Neural cell (in vitro differentiated cells): ENCODE data around the gene ELK3. TPM values are rescaled to one million over a fixed set of nuclear protein-coding genes. Genes with fewer than 3 reads are reported as not detected.

ENCODE experiments used
- H2AFZ ChIP-seq: fragments of 200-600, 300-800 bp; sonication (generic), shearing (Covaris generic); 2 replicates; pipeline ENCODE4 v1.6.0; 2014; ENCODE audit warnings: low read depth, mild to moderate bottlenecking, antibody characterized with exemption, low read length, moderate library complexity
- H3F3A ChIP-seq: fragments of 200-600 bp; shearing (Covaris generic); 2 replicates; pipeline ENCODE4 v1.6.1; 2016; ENCODE audit warnings: mild to moderate bottlenecking, moderate library complexity, mixed read lengths, antibody characterized with exemption, low read length; ENCODE audit not compliant: insufficient read depth, poor library complexity, severe bottlenecking
- H3K27ac ChIP-seq: fragments of 200-600, 300-800 bp; sonication (generic), shearing (Covaris generic); 2 replicates; pipeline ENCODE4 v1.5.1; 2014; ENCODE audit warnings: mild to moderate bottlenecking, low read length, moderate library complexity
- H3K27me3 ChIP-seq: fragments of 300-800, 200-600 bp; sonication (generic), shearing (Covaris generic); 2 replicates; pipeline ENCODE4 v1.6.0; 2014; ENCODE audit warnings: mild to moderate bottlenecking, low read depth, low read length, moderate library complexity; ENCODE audit not compliant: insufficient read depth
- H3K36me3 ChIP-seq: fragments of 300-800, 200-600 bp; sonication (generic), shearing (Covaris generic); 2 replicates; pipeline ENCODE4 v1.5.1; 2014; ENCODE audit warnings: mild to moderate bottlenecking, antibody characterized with exemption, low read length, moderate library complexity; ENCODE audit not compliant: insufficient read depth
- H3K4me2 ChIP-seq: fragments of 300-800, 200-600 bp; sonication (generic), shearing (Covaris generic); 2 replicates; pipeline ENCODE4 v1.6.0; 2014; ENCODE audit warnings: mild to moderate bottlenecking, low read length
- H3K4me3 ChIP-seq: fragments of 300-800, 200-600 bp; sonication (generic), shearing (Covaris generic); 2 replicates; pipeline ENCODE4 v1.5.1; 2014; ENCODE audit warnings: mild to moderate bottlenecking, low read length, moderate library complexity
- H3K79me2 ChIP-seq: fragments of 200-600 bp; shearing (Covaris generic); replicated peaks from 2 replicates; pipeline ENCODE4 v1.6.0; 2014; ENCODE audit warnings: mild to moderate bottlenecking, low read length, moderate library complexity; ENCODE audit not compliant: insufficient read depth
- H3K9ac ChIP-seq: fragments of 300-800, 200-600 bp; sonication (generic), shearing (Covaris generic); 2 replicates; pipeline ENCODE4 v1.6.1; 2016; ENCODE audit warnings: mild to moderate bottlenecking, low read length, mixed read lengths
- H3K9me2 ChIP-seq: fragments of 200-600 bp; shearing (Covaris generic); 2 replicates; pipeline ENCODE4 v1.6.1; 2016; ENCODE audit warnings: mild to moderate bottlenecking, low read length, mixed read lengths; ENCODE audit not compliant: insufficient read depth
- H3K9me3 ChIP-seq: fragments of 200-600, 300-800 bp; sonication (generic), shearing (Covaris generic); 2 replicates; pipeline ENCODE4 v1.6.1; 2016; ENCODE audit warnings: mild to moderate bottlenecking, mixed run types, low read length, moderate library complexity, mixed read lengths
- H4K20me1 ChIP-seq: fragments of 200-600 bp; shearing (Covaris generic); 2 replicates; pipeline ENCODE4 v1.6.1; 2016; ENCODE audit warnings: mild to moderate bottlenecking, mixed run types; ENCODE audit not compliant: insufficient read depth
- EP300 ChIP-seq: fragments of 450-650 bp; conservative IDR thresholded peaks from 2 replicates; pipeline ENCODE4 v1.6.1; 2014; ENCODE audit warnings: antibody characterized with exemption, mild to moderate bottlenecking, moderate library complexity; ENCODE audit not compliant: poor library complexity, severe bottlenecking
- EZH2 ChIP-seq: fragments of 200-600, 300-800 bp; shearing (Covaris generic), sonication (generic); IDR thresholded peaks from 2 replicates; pipeline ENCODE4 v1.6.1; 2014; ENCODE audit warnings: antibody characterized with exemption, low read length, borderline replicate concordance, mild to moderate bottlenecking; ENCODE audit not compliant: insufficient read depth, poor library complexity, severe bottlenecking
- MXI1 ChIP-seq: fragments of 450-650 bp; conservative IDR thresholded peaks from 2 replicates; pipeline ENCODE4 v1.6.1; 2014; ENCODE audit warnings: antibody characterized with exemption, mild to moderate bottlenecking; ENCODE audit not compliant: poor library complexity, severe bottlenecking
- POLR2AphosphoS5 ChIP-seq: IDR thresholded peaks from 2 replicates; pipeline ENCODE4 v1.6.1; 2012
- RAD21 ChIP-seq: fragments of 450-650 bp; conservative IDR thresholded peaks from 2 replicates; pipeline ENCODE4 v1.6.1; 2014; ENCODE audit warnings: antibody characterized with exemption, mild to moderate bottlenecking, moderate library complexity
- REST ChIP-seq: IDR thresholded peaks from 2 replicates; pipeline ENCODE4 v1.6.1; 2012; ENCODE audit warnings: borderline replicate concordance
- SMC3 ChIP-seq: fragments of 450-650 bp; conservative IDR thresholded peaks from 2 replicates; pipeline ENCODE4 v1.6.1; 2014; ENCODE audit warnings: antibody characterized with exemption, mild to moderate bottlenecking, moderate library complexity; ENCODE audit not compliant: poor library complexity
- TAF1 ChIP-seq: IDR thresholded peaks from 2 replicates; pipeline ENCODE4 v1.6.1; 2012; ENCODE audit warnings: low read depth
- polyA plus RNA-seq: library from polyadenylated mRNA; depleted of rRNA; stranded (reverse); fragments of >200 nt; gene quantifications from 2 replicates; pipeline ENCODE4 v1.2.3, GENCODE V29; 2014
- TF ChIP-seq, protein P1 (sequence below): fragments of 450-650 bp; IDR thresholded peaks from 2 replicates; pipeline ENCODE4 v1.5.1; 2014; ENCODE audit warnings: antibody characterized with exemption, mild to moderate bottlenecking, moderate library complexity; ENCODE audit not compliant: poor library complexity, severe bottlenecking

ELK3 gene
- polyA plus RNA-seq, 1 donor from 2014 or later: 0.10 TPM

- H4K20me1 ChIP-seq: no peaks in the 10 kb centered on the region
- H3K9ac ChIP-seq: no peak overlapping the region
- no peaks in the 10 kb centered on the region for H3K79me2 ChIP-seq
- no peak overlapping the region for H2AFZ ChIP-seq
- H3K4me2 ChIP-seq: no peak overlapping the region
- H3K9me2 ChIP-seq: no peaks in the 10 kb centered on the region
- H3K27ac ChIP-seq: no peak overlapping the region
- no peaks in the 10 kb centered on the region for H3F3A ChIP-seq
- H3K9me3 ChIP-seq: no peaks in the 10 kb centered on the region
- H3K36me3 ChIP-seq: no peaks in the 10 kb centered on the region
- no peaks in the 10 kb centered on the region for H3K27me3 ChIP-seq
- no peak for TF ChIP-seq POLR2AphosphoS5
- no peak for TF ChIP-seq REST
- TF ChIP-seq EZH2: no peak
- no peak for TF ChIP-seq SMC3
- no peak for TF ChIP-seq TAF1
- TF ChIP-seq, protein P1, sequence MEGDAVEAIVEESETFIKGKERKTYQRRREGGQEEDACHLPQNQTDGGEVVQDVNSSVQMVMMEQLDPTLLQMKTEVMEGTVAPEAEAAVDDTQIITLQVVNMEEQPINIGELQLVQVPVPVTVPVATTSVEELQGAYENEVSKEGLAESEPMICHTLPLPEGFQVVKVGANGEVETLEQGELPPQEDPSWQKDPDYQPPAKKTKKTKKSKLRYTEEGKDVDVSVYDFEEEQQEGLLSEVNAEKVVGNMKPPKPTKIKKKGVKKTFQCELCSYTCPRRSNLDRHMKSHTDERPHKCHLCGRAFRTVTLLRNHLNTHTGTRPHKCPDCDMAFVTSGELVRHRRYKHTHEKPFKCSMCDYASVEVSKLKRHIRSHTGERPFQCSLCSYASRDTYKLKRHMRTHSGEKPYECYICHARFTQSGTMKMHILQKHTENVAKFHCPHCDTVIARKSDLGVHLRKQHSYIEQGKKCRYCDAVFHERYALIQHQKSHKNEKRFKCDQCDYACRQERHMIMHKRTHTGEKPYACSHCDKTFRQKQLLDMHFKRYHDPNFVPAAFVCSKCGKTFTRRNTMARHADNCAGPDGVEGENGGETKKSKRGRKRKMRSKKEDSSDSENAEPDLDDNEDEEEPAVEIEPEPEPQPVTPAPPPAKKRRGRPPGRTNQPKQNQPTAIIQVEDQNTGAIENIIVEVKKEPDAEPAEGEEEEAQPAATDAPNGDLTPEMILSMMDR: no peak
- TF ChIP-seq MXI1: no peak
- no peak for TF ChIP-seq RAD21
- TF ChIP-seq EP300: no peak
- H3K4me3 ChIP-seq: no peak overlapping the region
These were observed 71.7 kb downstream of the ELK3 start for GRCh38 chr12:96265836-96266235.

DNA sequence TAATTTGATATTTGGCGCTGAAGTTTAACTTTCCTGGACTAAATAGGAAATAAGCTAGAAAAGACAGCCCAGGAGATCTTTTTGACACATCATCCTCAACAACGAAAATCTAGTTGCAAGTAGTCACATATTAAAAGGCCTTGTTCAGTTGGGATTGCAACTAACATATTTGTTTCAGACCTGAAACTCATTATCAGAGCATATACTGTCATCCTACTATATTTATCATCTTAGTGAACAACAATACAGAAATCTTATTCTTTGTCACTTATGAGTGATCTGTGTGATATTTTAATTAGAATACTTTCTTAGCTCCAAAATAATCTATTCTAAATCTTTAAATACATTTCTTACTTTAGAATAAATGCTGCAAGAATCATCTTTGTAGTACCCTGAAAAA, 72.1 kb downstream of the ELK3 start:
- Histone ChIP-seq H3K79me2 (no peaks in the 10 kb centered on the region), H3K4me3 (no peak overlapping the region), H3K4me2 (no peak overlapping the region), H3K27ac (no peak overlapping the region), H4K20me1 (no peaks in the 10 kb centered on the region), H3F3A (no peaks in the 10 kb centered on the region), H3K36me3 (no peaks in the 10 kb centered on the region), H3K9me3 (no peaks in the 10 kb centered on the region), H3K9ac (no peak overlapping the region), H3K27me3 (no peaks in the 10 kb centered on the region), H2AFZ (no peak overlapping the region), H3K9me2 (no peaks in the 10 kb centered on the region)
- no peak for TF ChIP-seq MXI1
- no peak for TF ChIP-seq REST
- TF ChIP-seq, protein P1: no peak
- no peak for TF ChIP-seq SMC3
- no peak for TF ChIP-seq RAD21
- TF ChIP-seq TAF1: no peak
- TF ChIP-seq POLR2AphosphoS5: no peak
- TF ChIP-seq EZH2: no peak
- TF ChIP-seq EP300: no peak
